ENCODE data around the gene BNC2.

BNC2 gene

DNA sequence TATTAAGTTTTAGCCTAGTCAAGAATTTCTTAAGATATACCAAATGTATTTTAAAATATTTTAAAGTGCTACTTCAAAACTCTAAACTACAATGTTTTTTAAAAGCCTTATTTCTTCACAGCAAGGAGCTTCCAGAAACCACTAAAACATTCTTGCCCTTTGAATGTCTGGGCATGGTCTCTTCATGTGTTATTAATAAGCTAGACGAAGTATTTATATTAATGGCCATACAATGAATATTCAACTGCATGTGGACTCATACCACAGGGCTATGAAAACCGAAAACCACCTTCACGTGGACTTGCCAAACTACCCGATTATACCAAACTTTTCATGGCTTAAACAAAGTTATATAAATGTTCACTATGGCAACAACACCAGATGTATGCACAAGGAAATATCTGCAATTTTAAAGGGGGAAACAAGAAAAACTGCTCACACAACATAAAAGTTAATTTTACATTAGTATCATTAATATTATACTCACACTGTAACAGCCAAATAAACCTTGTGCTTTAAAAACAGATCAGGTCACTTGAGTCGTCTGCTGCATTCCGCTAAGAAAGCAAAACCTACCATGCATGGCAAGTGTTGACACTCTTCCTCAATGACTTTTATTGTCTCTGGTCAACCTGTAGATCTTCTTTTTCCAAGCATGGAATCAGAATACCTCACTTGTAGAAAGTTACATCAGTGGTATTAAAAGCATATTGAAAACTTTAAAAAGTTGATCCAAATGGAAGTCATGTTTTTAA lies 246.3 kb downstream of the BNC2 start:
- no peak for DNase-seq

DNA sequence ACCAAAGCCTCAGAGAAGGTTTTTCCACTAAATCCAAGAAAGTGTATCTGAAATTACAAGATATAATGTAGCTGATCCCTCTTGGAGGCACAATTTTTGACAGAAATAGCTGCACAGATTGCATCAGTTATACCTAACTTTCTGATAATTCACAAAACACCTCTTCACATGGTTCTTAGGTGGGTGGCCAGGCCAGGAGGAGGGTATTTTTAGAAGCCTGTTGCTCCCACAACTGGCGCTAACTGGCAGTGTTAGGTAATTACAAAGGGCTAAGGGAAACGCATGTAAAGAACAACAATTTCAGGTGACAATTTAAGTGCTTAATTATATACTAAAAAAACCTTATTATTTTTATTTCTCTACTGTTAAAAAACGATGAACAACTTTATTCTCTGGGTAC lies 247.9 kb downstream of the BNC2 start:
- DNase-seq = no peak

DNA sequence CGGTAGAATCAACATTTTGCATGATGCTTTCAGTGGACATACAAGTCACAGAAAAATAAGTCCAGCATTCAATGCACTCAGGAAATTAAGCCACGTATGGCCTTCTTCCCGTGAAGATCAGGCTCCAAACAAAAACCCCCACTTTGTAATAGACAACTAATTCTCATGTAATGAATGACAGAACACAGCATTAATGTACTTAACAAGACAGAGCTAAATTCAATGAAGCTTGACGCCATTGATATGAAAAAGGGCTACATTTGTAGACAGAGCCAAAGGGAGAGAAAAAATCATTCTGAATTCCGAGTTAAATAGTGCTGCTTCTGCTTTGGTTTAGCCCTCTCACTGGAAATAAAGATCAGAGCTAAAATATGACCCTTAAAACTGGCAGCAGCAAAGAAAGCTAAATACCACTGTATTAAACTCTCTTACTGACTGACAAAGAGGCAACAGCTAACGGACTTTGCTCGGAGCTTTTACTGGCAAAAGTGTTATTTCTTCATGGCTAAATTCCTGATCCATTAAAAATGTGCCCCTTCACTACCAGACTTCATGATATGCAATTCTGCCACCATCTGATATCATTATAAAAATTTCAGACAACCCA lies 250.5 kb downstream of the BNC2 start:
- DNase-seq = no peak

DNA sequence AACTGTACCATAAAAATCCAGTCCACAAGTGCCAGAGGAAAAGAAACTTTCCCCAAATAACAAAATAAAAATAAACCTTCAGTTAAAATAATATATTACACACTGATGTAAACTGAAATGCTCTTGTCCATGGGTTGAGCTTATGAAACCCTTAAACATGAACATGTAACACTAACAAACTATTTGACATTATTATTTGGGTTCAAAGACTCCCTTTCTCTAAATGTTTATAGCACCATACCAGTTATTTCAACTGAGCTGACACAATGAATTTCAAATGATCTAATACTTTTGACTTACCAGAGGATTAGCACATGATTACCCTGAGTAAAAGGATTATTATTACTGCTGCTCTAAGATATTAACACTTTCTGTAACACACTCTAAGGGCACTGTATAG lies 251.1 kb downstream of the BNC2 start:
- no peak for DNase-seq

DNA sequence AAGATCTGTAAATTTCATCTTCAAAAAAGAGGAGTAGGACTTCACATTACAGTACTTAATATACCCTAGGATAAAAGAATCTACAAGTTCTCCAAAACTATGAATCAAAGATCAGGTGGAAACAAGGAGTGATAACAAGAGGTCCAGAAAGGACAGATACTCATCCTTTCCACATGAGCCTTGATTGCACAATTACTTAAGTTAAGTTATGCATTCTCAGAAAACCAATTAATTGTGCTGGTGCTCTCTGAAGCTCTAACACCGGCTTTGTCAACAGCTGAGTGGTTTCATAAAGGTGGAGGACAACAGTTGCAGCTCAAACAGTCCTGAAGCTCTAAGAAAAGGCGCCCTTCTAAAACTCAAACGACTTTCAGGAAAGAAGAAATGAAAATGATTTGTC lies 251.9 kb downstream of the BNC2 start:
- no peak for DNase-seq

DNA sequence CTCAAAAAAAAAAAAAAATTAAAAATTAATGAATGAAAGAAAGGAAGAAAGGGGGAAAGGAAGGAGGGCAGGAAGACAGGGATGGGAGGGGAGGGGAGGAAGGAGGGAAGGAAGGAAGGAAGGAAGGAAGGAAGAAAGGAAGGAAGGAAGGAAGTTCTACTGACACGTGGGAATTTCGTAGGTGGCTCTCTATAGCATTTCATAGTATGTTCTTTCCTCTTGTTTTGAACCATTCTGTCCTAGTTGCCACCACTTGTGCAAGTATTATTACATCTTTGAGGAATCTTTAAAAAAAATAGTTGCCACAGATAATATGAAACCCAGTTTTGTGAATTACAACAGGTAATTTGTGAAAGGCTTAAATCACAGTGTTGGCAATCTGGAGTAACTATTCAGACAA lies 253.8 kb downstream of the BNC2 start:
- no peak for DNase-seq

DNA sequence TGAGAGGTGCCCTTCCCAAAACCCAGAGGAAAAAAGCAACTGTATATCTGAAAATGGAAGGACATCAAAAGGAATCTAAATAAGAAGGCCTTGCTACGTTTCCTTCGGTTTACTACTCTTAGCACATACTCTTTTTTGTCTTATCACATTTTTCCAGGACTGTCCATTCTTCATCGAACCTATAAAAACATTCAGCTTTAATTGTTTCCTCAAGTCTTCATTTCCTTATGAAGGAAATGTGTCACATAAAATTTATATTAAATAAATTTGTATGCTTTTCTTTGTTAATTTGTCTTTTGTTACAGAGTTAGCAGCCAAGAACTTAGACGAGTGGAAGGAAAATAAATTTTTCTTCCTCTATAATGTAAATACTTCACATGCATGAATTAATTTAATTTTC lies 255.0 kb downstream of the BNC2 start:
- no peak for DNase-seq

DNA sequence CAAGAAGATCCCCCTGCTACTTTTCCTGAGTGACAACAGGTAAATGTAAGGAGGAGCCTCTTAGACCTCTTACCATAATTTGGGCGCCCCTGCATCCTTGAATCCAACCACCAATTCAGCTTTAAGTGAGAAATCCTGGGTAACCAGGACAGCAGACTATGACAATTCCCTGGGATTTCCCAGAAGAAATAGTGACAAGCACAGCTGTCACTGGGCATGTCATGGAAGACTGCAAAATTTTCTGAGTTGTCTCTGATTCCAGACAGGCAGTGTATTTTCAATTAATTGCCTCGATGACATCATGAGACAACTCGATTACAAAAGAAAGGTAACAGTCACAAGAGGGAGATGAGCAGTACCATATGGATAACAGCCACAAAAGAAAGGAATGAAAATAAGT lies 256.9 kb downstream of the BNC2 start:
- no peak for DNase-seq

DNA sequence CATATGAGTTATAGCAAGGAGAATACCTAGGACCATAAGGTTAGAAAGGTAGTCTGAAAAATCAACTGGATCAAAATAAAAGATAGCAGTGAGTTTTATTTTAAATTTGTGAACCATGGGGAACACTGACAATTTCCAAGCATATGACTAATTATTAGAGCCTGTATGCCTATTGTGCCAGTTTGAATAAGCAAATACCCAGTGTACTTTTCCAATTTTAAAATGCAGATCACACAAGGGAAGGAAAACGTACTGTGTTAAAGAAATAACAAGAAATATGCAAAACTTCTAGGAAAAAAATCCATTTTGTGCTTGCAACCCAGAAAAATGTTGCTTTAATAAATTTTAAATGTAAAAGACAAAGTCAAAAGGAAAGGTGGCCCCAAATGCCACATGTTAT lies 257.4 kb downstream of the BNC2 start:
- DNase-seq = no peak

DNA sequence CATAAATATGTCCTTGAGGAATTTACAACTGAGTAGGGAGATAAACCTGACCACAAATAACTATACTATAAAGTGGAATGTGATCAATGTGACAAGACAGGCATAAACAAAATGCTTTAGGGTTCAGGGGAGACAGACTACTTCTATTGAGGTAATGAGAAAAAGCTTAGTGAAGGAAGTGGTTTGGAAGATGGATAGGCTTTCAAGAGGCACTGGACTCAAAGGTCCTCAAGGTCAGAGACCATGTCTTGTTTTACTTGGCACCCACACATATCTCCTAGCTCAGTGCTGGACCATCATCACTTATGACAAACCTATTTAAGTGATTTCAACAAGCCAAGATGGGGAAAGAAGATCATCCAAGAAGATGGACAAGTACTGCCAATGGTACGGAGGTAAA lies 257.8 kb downstream of the BNC2 start:
- no peak for DNase-seq

DNA sequence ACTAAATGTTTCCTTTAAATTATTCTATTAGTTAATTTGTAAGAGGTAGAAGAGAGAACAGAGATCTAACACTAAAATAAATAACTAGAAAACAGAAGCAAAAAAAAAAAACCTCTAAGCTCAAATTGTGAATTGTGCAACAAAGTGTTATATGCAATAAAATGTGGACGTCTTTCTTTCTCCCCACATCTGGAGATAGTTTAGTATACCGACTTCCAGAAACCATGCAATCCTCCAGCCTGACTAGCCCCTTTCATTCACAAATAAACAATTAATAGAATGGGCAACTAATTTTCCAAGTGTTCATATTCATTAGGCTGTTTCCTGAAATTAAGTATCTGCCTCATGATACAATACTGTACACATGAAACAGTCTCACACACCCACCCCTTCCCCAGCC lies 258.5 kb downstream of the BNC2 start:
- DNase-seq = no peak

DNA sequence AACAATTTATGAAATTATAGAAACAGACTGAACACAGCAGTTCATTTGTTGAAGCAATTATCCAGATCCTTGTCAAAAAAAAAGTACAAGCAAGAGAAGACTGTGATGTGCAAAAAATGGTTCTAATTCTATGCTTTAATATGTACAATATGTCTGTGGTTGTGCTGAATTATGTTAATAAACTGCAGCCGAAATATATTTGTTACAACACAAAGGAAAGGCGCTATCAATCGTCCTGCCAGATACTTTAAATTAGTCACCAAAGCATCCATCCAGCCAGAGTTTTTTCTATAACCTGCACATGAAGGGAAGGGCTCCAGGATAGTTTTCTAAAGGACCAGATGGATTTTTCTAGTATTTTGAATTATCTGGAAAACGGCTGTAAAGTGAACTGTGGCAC lies 259.5 kb downstream of the BNC2 start:
- no peak for DNase-seq

DNA sequence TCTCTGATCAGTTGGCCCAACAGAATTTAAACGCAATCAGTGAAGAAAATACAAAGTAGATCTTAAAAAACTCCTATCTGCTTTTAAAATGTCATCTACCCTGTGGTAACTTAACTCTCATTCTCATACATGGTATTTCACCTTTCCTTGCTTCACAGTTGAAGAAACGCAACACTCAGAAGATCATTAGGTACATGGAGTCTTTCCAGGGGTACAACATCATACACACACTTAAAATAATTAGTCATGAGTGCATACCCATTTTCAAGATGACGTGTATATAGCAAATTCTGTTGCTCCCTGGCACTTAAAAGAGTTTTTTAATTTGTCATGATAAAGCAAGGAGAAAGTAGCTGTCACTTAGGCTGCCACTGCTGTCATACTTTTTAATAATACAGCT lies 259.9 kb downstream of the BNC2 start:
- DNase-seq = no peak

DNA sequence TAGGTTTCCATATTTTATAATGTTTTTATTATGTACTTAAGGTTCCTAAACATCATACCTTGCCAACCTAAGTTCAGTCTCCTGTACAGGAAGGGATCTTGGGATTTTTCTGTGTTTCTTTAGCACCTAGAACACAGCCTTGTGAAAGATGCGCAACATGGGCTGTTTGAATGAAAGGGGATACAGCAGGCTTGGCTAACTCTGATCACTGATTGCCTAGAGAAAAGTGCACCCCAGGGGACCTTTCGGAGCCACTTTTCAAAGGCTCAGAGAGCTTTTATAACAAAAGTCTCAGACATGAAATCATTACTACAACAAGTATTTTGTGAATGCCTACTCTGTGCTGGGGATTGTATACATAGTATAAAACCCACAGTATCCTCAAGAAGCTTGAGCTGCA lies 261.6 kb downstream of the BNC2 start:
- DNase-seq = no peak

DNA sequence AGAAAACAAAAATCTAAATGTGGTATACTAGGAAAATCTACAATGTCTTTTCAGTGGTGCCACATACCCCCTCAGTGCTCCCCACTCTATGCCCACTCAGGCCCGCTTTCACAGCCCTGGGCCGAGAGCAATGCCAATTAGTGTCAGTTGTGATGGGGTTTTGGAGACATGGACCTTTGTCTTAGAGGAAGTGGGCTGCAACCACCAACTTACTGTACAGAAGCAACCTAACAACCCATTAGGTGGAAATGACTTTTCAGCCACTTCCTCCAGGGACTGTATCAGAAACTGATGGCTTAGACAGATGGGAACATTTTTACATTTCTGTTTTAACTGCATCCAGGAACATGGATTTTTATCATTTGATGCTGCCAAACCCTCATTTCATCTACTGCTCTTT lies 268.0 kb downstream of the BNC2 start:
- no peak for DNase-seq

DNA sequence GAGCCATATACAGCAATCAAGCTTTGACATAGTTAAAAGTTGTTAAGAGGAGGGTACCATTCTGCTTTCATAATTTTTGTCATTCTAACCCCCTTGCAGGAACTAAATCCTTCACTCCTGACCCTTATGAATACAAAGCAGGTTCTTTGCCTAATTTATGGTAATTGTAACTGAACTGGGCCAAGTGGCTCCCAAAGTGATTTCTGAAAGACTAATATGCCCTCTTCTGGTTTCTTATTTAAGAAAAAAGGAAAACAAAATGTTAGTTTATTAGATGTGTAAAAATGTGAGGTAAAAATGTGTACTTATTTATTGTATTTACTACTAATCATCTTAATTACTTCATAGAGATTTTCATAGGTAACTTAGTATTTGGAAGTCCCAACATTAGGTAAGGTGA lies 268.5 kb downstream of the BNC2 start:
- DNase-seq = no peak

DNA sequence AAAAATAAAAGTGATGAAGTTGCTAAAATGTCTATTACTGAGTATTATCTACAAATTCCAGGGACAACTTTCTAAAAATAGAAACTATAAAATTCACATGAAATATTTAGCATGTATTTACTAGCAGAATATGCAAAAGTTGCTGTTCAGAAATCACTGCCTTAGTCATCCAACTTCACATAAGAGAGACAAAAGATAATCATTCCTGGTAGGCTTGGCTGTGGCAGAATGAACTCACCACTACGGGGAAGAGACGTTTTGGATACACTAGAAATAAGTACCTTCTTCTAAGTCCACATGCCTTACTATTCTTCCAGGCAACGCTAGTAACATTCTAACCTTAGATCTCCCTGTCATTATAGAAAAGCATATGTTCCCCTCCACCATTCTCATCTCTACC lies 272.2 kb downstream of the BNC2 start:
- no peak for DNase-seq

DNA sequence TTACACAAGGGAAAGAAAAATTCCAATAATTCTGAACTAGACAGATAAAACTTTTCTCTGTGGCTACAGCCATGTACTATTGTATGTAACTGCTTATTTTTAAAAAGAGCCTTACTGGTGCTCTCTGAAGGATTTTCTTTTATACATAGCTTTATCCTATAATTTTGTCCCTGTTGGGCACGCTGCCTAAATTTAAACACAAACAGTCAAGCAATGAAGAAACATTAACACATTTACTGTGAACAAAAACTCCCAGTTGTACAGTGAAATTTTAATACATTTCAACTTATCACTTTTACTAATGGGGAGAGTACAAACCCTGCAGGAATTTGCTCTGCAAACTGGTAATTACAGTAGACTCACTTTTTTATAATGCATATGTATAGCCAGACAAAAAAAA lies 273.3 kb downstream of the BNC2 start:
- no peak for DNase-seq

DNA sequence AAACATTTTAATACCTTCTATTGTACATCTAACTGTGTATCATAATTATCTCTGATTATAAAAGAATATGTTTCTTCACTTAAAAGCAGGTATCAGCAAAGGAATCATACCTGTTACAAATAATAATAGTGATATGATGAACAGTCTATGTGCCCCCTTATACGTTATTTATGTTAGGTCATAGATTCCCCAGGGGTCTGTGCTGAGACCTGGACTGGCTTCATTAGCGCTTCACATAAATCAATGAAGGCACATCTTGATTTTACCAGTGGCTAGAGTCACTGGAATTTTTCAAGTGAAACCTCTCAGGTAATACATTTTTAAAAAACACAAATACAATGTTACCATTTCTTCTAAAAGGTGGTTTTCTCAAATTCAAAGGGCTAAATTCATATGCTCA lies 275.2 kb downstream of the BNC2 start:
- DNase-seq = no peak

DNA sequence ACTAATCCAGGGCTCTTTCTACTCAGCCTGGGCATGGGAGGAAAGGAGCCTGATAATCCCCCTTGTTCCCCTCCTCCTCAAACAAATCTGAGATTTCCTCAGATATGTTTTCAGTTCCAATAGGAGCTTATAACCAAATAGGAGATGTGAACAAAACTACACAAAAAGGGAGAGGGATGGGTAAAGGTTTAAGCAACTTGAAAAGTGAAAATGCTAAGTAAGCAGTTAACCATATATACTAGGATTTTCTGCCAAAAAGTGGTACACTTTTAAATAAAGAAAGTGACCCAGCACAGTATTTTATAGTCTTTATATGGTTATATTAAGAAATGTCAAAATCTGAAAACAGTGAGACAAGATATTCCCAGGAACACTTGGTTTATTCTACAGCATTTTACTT lies 275.7 kb downstream of the BNC2 start:
- DNase-seq = no peak

DNA sequence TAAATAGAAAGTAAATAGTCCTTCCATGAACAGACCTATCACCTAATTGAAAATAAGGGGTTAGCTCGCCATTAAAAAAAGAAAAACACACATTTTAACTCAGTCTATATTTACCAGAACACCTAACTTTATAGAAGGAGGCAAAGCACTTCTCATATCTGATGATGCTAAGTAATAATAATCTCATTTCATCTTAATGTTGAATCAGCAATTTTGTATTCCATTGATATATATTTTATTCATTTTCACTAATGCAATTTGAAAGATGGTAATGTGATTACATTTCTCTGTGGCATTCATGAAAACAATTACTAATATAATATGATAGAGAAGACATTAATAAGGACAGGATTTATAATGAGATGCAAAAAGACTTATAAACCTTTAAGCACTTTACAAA lies 276.7 kb downstream of the BNC2 start:
- no peak for DNase-seq

DNA sequence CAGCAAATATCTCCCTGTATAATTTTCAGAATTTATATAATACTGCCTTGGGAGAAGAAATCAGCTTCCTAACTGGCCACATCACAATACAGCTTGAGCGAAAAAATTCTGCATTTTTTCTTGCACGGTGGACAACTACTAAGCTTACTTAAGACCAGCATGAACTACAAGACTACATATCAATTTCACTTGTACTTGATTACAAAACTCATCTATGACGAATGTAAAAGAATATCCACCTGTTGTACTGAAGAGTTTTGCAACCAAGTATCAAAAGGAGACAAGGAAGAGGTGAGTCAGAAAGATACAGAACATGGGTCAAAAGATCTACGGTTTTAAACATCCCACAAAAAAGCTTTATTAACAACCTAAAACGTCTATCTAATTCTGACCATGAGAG lies 279.4 kb downstream of the BNC2 start:
- DNase-seq = no peak

DNA sequence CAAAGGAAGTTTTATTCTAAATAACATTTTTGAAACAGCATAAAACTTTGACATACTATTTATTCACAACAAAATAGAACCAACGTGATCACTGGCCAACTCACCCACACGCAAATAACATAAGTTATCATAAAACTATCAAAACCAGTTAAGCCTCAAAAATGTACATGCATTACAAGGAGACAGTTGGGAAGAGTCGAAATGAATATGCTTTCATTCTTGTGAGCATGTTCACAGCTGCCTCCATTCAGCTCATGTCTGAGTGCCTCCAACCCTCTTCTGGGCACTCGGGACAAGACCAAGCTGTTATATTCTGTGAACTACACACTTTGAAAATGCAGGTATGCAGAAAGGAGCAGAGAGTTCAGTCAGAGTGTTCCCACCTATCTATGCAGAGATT lies 284.9 kb downstream of the BNC2 start:
- DNase-seq = no peak

DNA sequence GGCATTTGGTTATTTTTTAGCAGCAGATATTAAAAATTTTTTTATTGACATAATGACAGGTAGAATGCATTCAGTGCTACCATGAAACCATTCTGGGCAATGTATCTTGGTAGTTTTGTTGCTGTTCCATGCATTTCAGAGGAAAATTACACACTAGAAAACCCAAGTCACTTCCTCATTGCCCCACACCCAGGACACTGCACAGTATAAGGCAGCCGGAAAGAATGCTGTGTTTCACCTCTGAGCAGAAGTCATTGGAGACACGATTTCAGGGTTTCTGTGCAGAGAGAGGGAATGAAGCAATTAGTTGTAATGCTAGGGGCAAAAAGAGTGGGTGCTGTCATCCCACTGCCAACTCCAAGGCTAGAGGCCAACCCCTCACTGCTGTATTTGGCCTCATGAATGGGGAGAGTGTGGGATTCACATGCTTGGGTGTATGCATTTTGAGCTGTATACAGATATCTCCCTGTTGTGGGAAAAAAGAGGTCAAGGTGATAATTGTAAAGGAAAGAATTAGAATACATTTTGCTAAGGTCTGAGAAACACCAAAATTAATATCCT lies 290.5 kb downstream of the BNC2 start:
- DNase-seq = no peak

DNA sequence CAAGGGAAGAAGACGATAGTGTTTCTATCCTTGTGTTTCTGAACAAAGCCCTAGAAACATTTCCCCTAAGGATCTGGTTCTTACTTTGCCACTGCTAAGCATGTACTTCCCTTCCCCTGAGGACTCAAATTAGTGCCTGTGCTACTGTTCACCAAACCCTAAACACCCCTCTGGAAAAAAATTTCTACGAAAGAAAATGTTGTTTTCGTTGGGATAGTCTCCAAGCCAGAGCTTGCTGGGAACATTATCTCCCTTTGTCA lies 294.6 kb downstream of the BNC2 start:
- DNase-seq = no peak

Data from suppressor macrophage (primary cell).